ENCODE measurements around the gene HS3ST4.

- TF ChIP-seq, protein P1, sequence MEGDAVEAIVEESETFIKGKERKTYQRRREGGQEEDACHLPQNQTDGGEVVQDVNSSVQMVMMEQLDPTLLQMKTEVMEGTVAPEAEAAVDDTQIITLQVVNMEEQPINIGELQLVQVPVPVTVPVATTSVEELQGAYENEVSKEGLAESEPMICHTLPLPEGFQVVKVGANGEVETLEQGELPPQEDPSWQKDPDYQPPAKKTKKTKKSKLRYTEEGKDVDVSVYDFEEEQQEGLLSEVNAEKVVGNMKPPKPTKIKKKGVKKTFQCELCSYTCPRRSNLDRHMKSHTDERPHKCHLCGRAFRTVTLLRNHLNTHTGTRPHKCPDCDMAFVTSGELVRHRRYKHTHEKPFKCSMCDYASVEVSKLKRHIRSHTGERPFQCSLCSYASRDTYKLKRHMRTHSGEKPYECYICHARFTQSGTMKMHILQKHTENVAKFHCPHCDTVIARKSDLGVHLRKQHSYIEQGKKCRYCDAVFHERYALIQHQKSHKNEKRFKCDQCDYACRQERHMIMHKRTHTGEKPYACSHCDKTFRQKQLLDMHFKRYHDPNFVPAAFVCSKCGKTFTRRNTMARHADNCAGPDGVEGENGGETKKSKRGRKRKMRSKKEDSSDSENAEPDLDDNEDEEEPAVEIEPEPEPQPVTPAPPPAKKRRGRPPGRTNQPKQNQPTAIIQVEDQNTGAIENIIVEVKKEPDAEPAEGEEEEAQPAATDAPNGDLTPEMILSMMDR (IDR thresholded peaks at IDR 0.05; ENCODE audit: low read depth, low read length): no peak
- no peak for TF ChIP-seq EZH2phosphoT487 (IDR thresholded peaks at IDR 0.05; ENCODE audit: low read depth)
Observed at GRCh38 chr16:25798065-25798464, 106.3 kb downstream of the HS3ST4 start.
